ENCODE results near the gene SEMA6A. TPM values are rescaled to one million over a fixed set of nuclear protein-coding genes. Genes with fewer than 3 reads are reported as not detected.
A peak's percentile ranks its signal among the peaks of the same experiment; 100 is the strongest.

Gene SEMA6A
- total and polyA plus RNA-seq, 2 of the 13 experiments (the other 11 are each of a cell fraction or from before 2014, with no cell fraction given): 5.1 to 6.5 TPM

- TF ChIP-seq, protein P1, sequence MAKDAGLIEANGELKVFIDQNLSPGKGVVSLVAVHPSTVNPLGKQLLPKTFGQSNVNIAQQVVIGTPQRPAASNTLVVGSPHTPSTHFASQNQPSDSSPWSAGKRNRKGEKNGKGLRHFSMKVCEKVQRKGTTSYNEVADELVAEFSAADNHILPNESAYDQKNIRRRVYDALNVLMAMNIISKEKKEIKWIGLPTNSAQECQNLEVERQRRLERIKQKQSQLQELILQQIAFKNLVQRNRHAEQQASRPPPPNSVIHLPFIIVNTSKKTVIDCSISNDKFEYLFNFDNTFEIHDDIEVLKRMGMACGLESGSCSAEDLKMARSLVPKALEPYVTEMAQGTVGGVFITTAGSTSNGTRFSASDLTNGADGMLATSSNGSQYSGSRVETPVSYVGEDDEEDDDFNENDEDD (CRISPR knock-in tag; IDR thresholded peaks at IDR 0.05; ENCODE audit: borderline replicate concordance): peak; percentile 27; the same call in 1 of the 2 replicates
- TF ChIP-seq RAD51 (IDR thresholded peaks at IDR 0.05; ENCODE audit: borderline replicate concordance): no peak
- no peak for TF ChIP-seq ZNF10 (CRISPR knock-in tag; IDR thresholded peaks at IDR 0.05; ENCODE audit: borderline replicate concordance, low read depth)
- TF ChIP-seq ZC3H13 (CRISPR knock-in tag; IDR thresholded peaks at IDR 0.05): no peak; the same call in 1 of the 2 replicates
- TF ChIP-seq MYC (CRISPR knock-in tag; IDR thresholded peaks at IDR 0.05; ENCODE audit: borderline replicate concordance): peak; percentile 39; the same call in 1 of the 2 replicates
- no peak for TF ChIP-seq ZNF260 (CRISPR knock-in tag; IDR thresholded peaks at IDR 0.05; ENCODE audit: borderline replicate concordance, low read depth)
- 0 out of 2 replicates have a peak, but pooled peaks have one; percentile 65 for TF ChIP-seq ZNF224 (CRISPR knock-in tag; IDR thresholded peaks at IDR 0.05)
- no peak for TF ChIP-seq ZNF615 (CRISPR knock-in tag; IDR thresholded peaks at IDR 0.05; ENCODE audit: borderline replicate concordance)
- TF ChIP-seq ZNF709 (CRISPR knock-in tag; IDR thresholded peaks at IDR 0.05): no peak
- TF ChIP-seq, protein P2, sequence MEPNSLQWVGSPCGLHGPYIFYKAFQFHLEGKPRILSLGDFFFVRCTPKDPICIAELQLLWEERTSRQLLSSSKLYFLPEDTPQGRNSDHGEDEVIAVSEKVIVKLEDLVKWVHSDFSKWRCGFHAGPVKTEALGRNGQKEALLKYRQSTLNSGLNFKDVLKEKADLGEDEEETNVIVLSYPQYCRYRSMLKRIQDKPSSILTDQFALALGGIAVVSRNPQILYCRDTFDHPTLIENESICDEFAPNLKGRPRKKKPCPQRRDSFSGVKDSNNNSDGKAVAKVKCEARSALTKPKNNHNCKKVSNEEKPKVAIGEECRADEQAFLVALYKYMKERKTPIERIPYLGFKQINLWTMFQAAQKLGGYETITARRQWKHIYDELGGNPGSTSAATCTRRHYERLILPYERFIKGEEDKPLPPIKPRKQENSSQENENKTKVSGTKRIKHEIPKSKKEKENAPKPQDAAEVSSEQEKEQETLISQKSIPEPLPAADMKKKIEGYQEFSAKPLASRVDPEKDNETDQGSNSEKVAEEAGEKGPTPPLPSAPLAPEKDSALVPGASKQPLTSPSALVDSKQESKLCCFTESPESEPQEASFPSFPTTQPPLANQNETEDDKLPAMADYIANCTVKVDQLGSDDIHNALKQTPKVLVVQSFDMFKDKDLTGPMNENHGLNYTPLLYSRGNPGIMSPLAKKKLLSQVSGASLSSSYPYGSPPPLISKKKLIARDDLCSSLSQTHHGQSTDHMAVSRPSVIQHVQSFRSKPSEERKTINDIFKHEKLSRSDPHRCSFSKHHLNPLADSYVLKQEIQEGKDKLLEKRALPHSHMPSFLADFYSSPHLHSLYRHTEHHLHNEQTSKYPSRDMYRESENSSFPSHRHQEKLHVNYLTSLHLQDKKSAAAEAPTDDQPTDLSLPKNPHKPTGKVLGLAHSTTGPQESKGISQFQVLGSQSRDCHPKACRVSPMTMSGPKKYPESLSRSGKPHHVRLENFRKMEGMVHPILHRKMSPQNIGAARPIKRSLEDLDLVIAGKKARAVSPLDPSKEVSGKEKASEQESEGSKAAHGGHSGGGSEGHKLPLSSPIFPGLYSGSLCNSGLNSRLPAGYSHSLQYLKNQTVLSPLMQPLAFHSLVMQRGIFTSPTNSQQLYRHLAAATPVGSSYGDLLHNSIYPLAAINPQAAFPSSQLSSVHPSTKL (CRISPR knock-in tag; IDR thresholded peaks at IDR 0.05): no peak
- TF ChIP-seq HNF1B (CRISPR knock-in tag; IDR thresholded peaks at IDR 0.05): 0 out of 2 replicates have a peak, but pooled peaks have one; percentile 37
- peak; percentile 48 for TF ChIP-seq BCL6 (CRISPR knock-in tag; IDR thresholded peaks at IDR 0.05)
- TF ChIP-seq PRMT3 (CRISPR knock-in tag; IDR thresholded peaks at IDR 0.05; ENCODE audit: borderline replicate concordance, low read depth): no peak
- TF ChIP-seq NFKBIZ (CRISPR knock-in tag; IDR thresholded peaks at IDR 0.05): no peak
- no peak for TF ChIP-seq TARDBP (CRISPR knock-in tag; IDR thresholded peaks at IDR 0.05)
- no peak for TF ChIP-seq BCLAF1 (IDR thresholded peaks at IDR 0.05)
- no peak for TF ChIP-seq ZNF598 (CRISPR knock-in tag; IDR thresholded peaks at IDR 0.05; ENCODE audit: borderline replicate concordance)
- TF ChIP-seq CBX5 (CRISPR knock-in tag; IDR thresholded peaks at IDR 0.05; ENCODE audit: borderline replicate concordance): no peak
- no peak for TF ChIP-seq ZNF326 (CRISPR knock-in tag; IDR thresholded peaks at IDR 0.05; ENCODE audit: borderline replicate concordance)
Measured at GRCh38 chr5:116572350-116573278, 2.0 kb downstream of the SEMA6A start (continued).

Measured in HepG2 (cell line).